Stimulated activated naive B cell treated with anti-CD40 and anti-IgM and Interleukin-4, amounts not matched to agents 10 μg/mL and 1 μg/mL and 100 μg/mL, for 72 hours (primary cell): Measurements from ENCODE around the gene IKBKE.
"Not testable (repeated sequence)": the region's sequence is repeated elsewhere in the genome, so short reads cannot be mapped to it uniquely, and the experiment has no call there.

ENCODE experiments used
- ATAC-seq, 2 donors: fragments of 150-1000 bp; cut with Tn5 transposase; replicated peaks; 2 replicates each; pipeline ENCODE4 v1.10.0; 2021; ENCODE audit warnings: moderate library complexity in 1 of 2
- DNase-seq: peaks from one replicate; pipeline ENCODE4 v3.0.0; 2021
- H3K27ac Mint-ChIP-seq: one replicate; pipeline ENCODE4 v1.8.0; 2022; ENCODE audit warnings: mild to moderate bottlenecking, mixed read lengths
- H3K27me3 Mint-ChIP-seq, 2 donors: one replicate each; pipeline ENCODE4 v1.8.0; 2022; ENCODE audit warnings: mixed read lengths in 2 of 2
- H3K36me3 Mint-ChIP-seq, 2 donors: one replicate each; pipeline ENCODE4 v1.8.0; 2022; ENCODE audit warnings: mixed read lengths in 2 of 2, mild to moderate bottlenecking in 1 of 2
- H3K4me1 Mint-ChIP-seq, 2 donors: one replicate each; pipeline ENCODE4 v1.8.0; 2022; ENCODE audit warnings: mixed read lengths in 2 of 2, mild to moderate bottlenecking in 1 of 2
- H3K4me3 Mint-ChIP-seq, 2 donors: one replicate each; pipeline ENCODE4 v1.8.0; 2022; ENCODE audit warnings: mild to moderate bottlenecking in 2 of 2, mixed read lengths in 2 of 2, moderate library complexity in 1 of 2
- H3K9me3 Mint-ChIP-seq, 2 donors: one replicate each; pipeline ENCODE4 v1.8.0; 2022; ENCODE audit warnings: mixed read lengths in 2 of 2, mild to moderate bottlenecking in 1 of 2

IKBKE gene

GRCh38 chr1:206472454-206472853 lies 2.2 kb downstream of the IKBKE start:
- Mint-ChIP-seq H3K27me3 (no peaks in the 10 kb centered on the region), H3K36me3 (peaks cover 44 to 52% of the 10 kb centered on the region in 2 donors), H3K4me3 (peak overlapping the region; percentile 57 to 88), H3K9me3 (no peaks in the 10 kb centered on the region), H3K4me1 (peaks cover 58 to 70% of the 10 kb centered on the region in 2 donors), H3K27ac (peak overlapping the region; percentile 38)
- no peak for ATAC-seq
- no peak for DNase-seq

- H3K9me3 Mint-ChIP-seq: no peaks in the 10 kb centered on the region
- peak overlapping the region; percentile 57 to 88 for H3K4me3 Mint-ChIP-seq
- H3K36me3 Mint-ChIP-seq: peaks cover 45 to 53% of the 10 kb centered on the region in 2 donors
- DNase-seq: no peak
- peaks cover 54 to 66% of the 10 kb centered on the region in 2 donors for H3K4me1 Mint-ChIP-seq
- H3K27ac Mint-ChIP-seq: peak overlapping the region; percentile 38
- no peak for ATAC-seq
- no peaks in the 10 kb centered on the region for H3K27me3 Mint-ChIP-seq
These were observed 2.6 kb downstream of the IKBKE start for GRCh38 chr1:206472886-206473285.

GRCh38 chr1:206476058-206476457 lies 5.8 kb downstream of the IKBKE start:
- no peaks in the 10 kb centered on the region for H3K27me3 Mint-ChIP-seq
- H3K4me1 Mint-ChIP-seq: peaks cover 43 to 58% of the 10 kb centered on the region in 2 donors
- no peaks in the 10 kb centered on the region for H3K9me3 Mint-ChIP-seq
- ATAC-seq (no peak), DNase-seq (no peak)
- H3K4me3 Mint-ChIP-seq: no peak overlapping the region
- peak overlapping the region; percentile 3 for H3K27ac Mint-ChIP-seq
- H3K36me3 Mint-ChIP-seq: peaks cover 67 to 78% of the 10 kb centered on the region in 2 donors

GRCh38 chr1:206476591-206476990 lies 6.3 kb downstream of the IKBKE start:
- H3K4me1 Mint-ChIP-seq: peaks cover 43 to 58% of the 10 kb centered on the region in 2 donors

GRCh38 chr1:206477110-206477509 lies 6.8 kb downstream of the IKBKE start:
- Mint-ChIP-seq H3K4me3 (no peak overlapping the region), H3K27ac (no peak overlapping the region), H3K27me3 (no peaks in the 10 kb centered on the region), H3K4me1 (peaks cover 38 to 54% of the 10 kb centered on the region in 2 donors), H3K36me3 (peaks cover 72 to 79% of the 10 kb centered on the region in 2 donors), H3K9me3 (no peaks in the 10 kb centered on the region)
- DNase-seq (no peak), ATAC-seq (no peak)

More at GRCh38 chr1:206476591-206476990, 6.3 kb downstream of the IKBKE start:
- DNase-seq (no peak), ATAC-seq (no peak)
- H3K27ac Mint-ChIP-seq: no peak overlapping the region
- H3K36me3 Mint-ChIP-seq: peaks cover 71 to 79% of the 10 kb centered on the region in 2 donors
- H3K9me3 Mint-ChIP-seq: no peaks in the 10 kb centered on the region
- H3K27me3 Mint-ChIP-seq: no peaks in the 10 kb centered on the region
- H3K4me3 Mint-ChIP-seq: no peak overlapping the region

- no peak for ATAC-seq
- Mint-ChIP-seq H3K4me3 (no peak overlapping the region), H3K27me3 (no peaks in the 10 kb centered on the region), H3K27ac (no peak overlapping the region), H3K4me1 (peaks cover 34 to 47% of the 10 kb centered on the region in 2 donors), H3K36me3 (peaks cover 75 to 80% of the 10 kb centered on the region in 2 donors), H3K9me3 (no peaks in the 10 kb centered on the region)
- no peak for DNase-seq
These were observed 7.5 kb downstream of the IKBKE start for GRCh38 chr1:206477581-206478380.

GRCh38 chr1:206478746-206479145 lies 8.5 kb downstream of the IKBKE start:
- Mint-ChIP-seq H3K27me3 (no peaks in the 10 kb centered on the region), H3K9me3 (no peaks in the 10 kb centered on the region), H3K4me3 (no peak overlapping the region), H3K36me3 (peaks cover 75 to 81% of the 10 kb centered on the region in 2 donors), H3K27ac (no peak overlapping the region), H3K4me1 (peaks cover 28 to 39% of the 10 kb centered on the region in 2 donors)
- ATAC-seq: no peak
- DNase-seq: no peak

- H3K4me3 Mint-ChIP-seq: no peak overlapping the region
- DNase-seq (no peak), ATAC-seq (peak; percentile 71 to 78)
- no peaks in the 10 kb centered on the region for H3K27me3 Mint-ChIP-seq
- H3K27ac Mint-ChIP-seq: peak overlapping the region; percentile 42
- H3K4me1 Mint-ChIP-seq: peaks cover 23 to 34% of the 10 kb centered on the region in 2 donors
- no peaks in the 10 kb centered on the region for H3K9me3 Mint-ChIP-seq
- peaks cover 69 to 77% of the 10 kb centered on the region in 2 donors for H3K36me3 Mint-ChIP-seq
These were observed 9.2 kb downstream of the IKBKE start for GRCh38 chr1:206479183-206480125.

GRCh38 chr1:206480211-206480610 lies 9.9 kb downstream of the IKBKE start:
- H3K36me3 Mint-ChIP-seq: peaks cover 72 to 81% of the 10 kb centered on the region in 2 donors
- no peak overlapping the region for H3K4me3 Mint-ChIP-seq
- DNase-seq: no peak
- ATAC-seq: no peak
- H3K27me3 Mint-ChIP-seq: no peaks in the 10 kb centered on the region
- H3K27ac Mint-ChIP-seq: no peak overlapping the region
- no peaks in the 10 kb centered on the region for H3K9me3 Mint-ChIP-seq
- H3K4me1 Mint-ChIP-seq: peaks cover 21 to 30% of the 10 kb centered on the region in 2 donors

GRCh38 chr1:206482611-206483010 lies 12.3 kb downstream of the IKBKE start:
- Mint-ChIP-seq H3K27me3 (no peaks in the 10 kb centered on the region), H3K4me1 (peaks cover 19 to 28% of the 10 kb centered on the region in 2 donors), H3K27ac (no peak overlapping the region), H3K9me3 (no peaks in the 10 kb centered on the region), H3K4me3 (no peak overlapping the region), H3K36me3 (peaks cover 58 to 77% of the 10 kb centered on the region in 2 donors)
- ATAC-seq (no peak), DNase-seq (no peak)

- H3K27me3 Mint-ChIP-seq: not testable (repeated sequence)
- H3K4me1 Mint-ChIP-seq: peaks cover 19 to 25% of the 10 kb centered on the region in 2 donors
These were observed 13.6 kb downstream of the IKBKE start for GRCh38 chr1:206483864-206484263.

GRCh38 chr1:206484901-206485300 lies 14.6 kb downstream of the IKBKE start:
- no peak overlapping the region for H3K4me3 Mint-ChIP-seq
- peaks cover 15 to 16% of the 10 kb centered on the region in 2 donors for H3K4me1 Mint-ChIP-seq
- H3K36me3 Mint-ChIP-seq: peaks cover 53 to 68% of the 10 kb centered on the region in 2 donors
- H3K27ac Mint-ChIP-seq: no peak overlapping the region
- H3K27me3 Mint-ChIP-seq: no peaks in the 10 kb centered on the region
- ATAC-seq (no peak), DNase-seq (no peak)
- H3K9me3 Mint-ChIP-seq: no peaks in the 10 kb centered on the region

More at GRCh38 chr1:206483864-206484263, 13.6 kb downstream of the IKBKE start:
- H3K4me3 Mint-ChIP-seq, DNase-seq, H3K27ac Mint-ChIP-seq, ATAC-seq, H3K9me3 Mint-ChIP-seq: not testable (repeated sequence)
- H3K36me3 Mint-ChIP-seq: peaks cover 57 to 77% of the 10 kb centered on the region in 2 donors

GRCh38 chr1:206486995-206487788 lies 16.9 kb downstream of the IKBKE start:
- Mint-ChIP-seq H3K4me1 (peaks cover 7 to 13% of the 10 kb centered on the region in 2 donors), H3K27me3 (no peaks in the 10 kb centered on the region), H3K4me3 (no peak overlapping the region), H3K36me3 (peaks cover 53 to 70% of the 10 kb centered on the region in 2 donors), H3K27ac (peak overlapping the region; percentile 31), H3K9me3 (no peaks in the 10 kb centered on the region)
- ATAC-seq (no peak), DNase-seq (no peak)
